Stimulated activated CD8-positive, alpha-beta memory T cell treated with anti-CD3 and anti-CD28 coated beads, Interleukin-4, amount 100 ng/mL, for 48 hours (primary cell): ENCODE measurements around the gene KLHL24.
"Not testable (repeated sequence)": the region's sequence is repeated elsewhere in the genome, so short reads cannot be mapped to it uniquely, and the experiment has no call there.

Source experiments
- DNase-seq: peaks from one replicate; pipeline ENCODE4 v3.0.0-alpha.2; 2020

Gene KLHL24

GRCh38 chr3:183636221-183637105 lies 1.0 kb downstream of the KLHL24 start:
- peak; percentile 92 for DNase-seq

GRCh38 chr3:183637106-183637486 lies 1.7 kb downstream of the KLHL24 start:
- no peak for DNase-seq

- DNase-seq = not testable (repeated sequence)
Measured at GRCh38 chr3:183637633-183638032, 2.2 kb downstream of the KLHL24 start.

GRCh38 chr3:183638101-183638852 lies 2.9 kb downstream of the KLHL24 start:
- no peak for DNase-seq

GRCh38 chr3:183640635-183641034 lies 5.2 kb downstream of the KLHL24 start:
- DNase-seq = not testable (repeated sequence)

GRCh38 chr3:183641882-183642281 lies 6.5 kb downstream of the KLHL24 start:
- DNase-seq = no peak

- no peak for DNase-seq
Measured at GRCh38 chr3:183644244-183644643, 8.8 kb downstream of the KLHL24 start.

- DNase-seq = no peak
Measured at GRCh38 chr3:183645254-183645653, 9.8 kb downstream of the KLHL24 start.

- DNase-seq = no peak
Measured at GRCh38 chr3:183650554-183650953, 15.1 kb downstream of the KLHL24 start.

GRCh38 chr3:183653209-183654064 lies 18.0 kb downstream of the KLHL24 start:
- no peak for DNase-seq

GRCh38 chr3:183654727-183655126 lies 19.3 kb downstream of the KLHL24 start:
- no peak for DNase-seq

- no peak for DNase-seq
Measured at GRCh38 chr3:183662099-183662498, 26.7 kb downstream of the KLHL24 start.

- no peak for DNase-seq
Measured at GRCh38 chr3:183664913-183665381, 29.5 kb downstream of the KLHL24 start.

GRCh38 chr3:183680061-183680460 lies 44.6 kb downstream of the KLHL24 start:
- DNase-seq = no peak

- DNase-seq = no peak
Measured at GRCh38 chr3:183687705-183688104, 52.3 kb downstream of the KLHL24 start.

GRCh38 chr3:183688874-183689273 lies 53.5 kb downstream of the KLHL24 start:
- DNase-seq = no peak

- not testable (repeated sequence) for DNase-seq
Measured at GRCh38 chr3:183689621-183690020, 54.2 kb downstream of the KLHL24 start.

GRCh38 chr3:183690402-183690995 lies 55.1 kb downstream of the KLHL24 start:
- DNase-seq = no peak

GRCh38 chr3:183692436-183692835 lies 57.0 kb downstream of the KLHL24 start:
- no peak for DNase-seq

- DNase-seq = no peak
Measured at GRCh38 chr3:183695569-183696364, 60.3 kb downstream of the KLHL24 start.

GRCh38 chr3:183697123-183697609 lies 61.7 kb downstream of the KLHL24 start:
- no peak for DNase-seq
